GM23248 (cell line): ENCODE data around the gene ASIC4.

Experiments
- EZH2 ChIP-seq: fragments of 200-600 bp; sonication (generic); IDR thresholded peaks from 2 replicates; pipeline ENCODE4 v1.6.1; 2018; ENCODE audit warnings: antibody characterized with exemption, mild to moderate bottlenecking; ENCODE audit not compliant: insufficient read depth, poor library complexity, severe bottlenecking
- EZH2phosphoT487 ChIP-seq: fragments of 200-600 bp; sonication (generic); IDR thresholded peaks from 2 replicates; pipeline ENCODE4 v1.6.1; 2018; ENCODE audit warnings: antibody characterized with exemption, moderate library complexity, mild to moderate bottlenecking, low read depth; ENCODE audit not compliant: insufficient read depth

GRCh38 chr2:219510512-219511135 lies 3.7 kb upstream of the ASIC4 start:
- TF ChIP-seq EZH2phosphoT487 = no peak
- TF ChIP-seq EZH2 = no peak
